Endothelial cell of umbilical vein (primary cell): Measurements from ENCODE around the gene ENTR1. TPM values are rescaled to one million over a fixed set of nuclear protein-coding genes. Genes with fewer than 3 reads are reported as not detected.

Experiments used
- BruUV-seq: library from RNA; stranded (reverse); fragments of 400-500 nt; replicated peaks from 2 replicates; lab custom pipeline; 2021; lab: Mats Ljungman, UMichigan
- CTCF ChIA-PET: fragments of 300-600, 350-600 bp; sonication (Branson Sonifier 250); formaldehyde crosslinking; loops from one replicate; lab custom pipeline; 2021; ENCODE audit warnings: antibody characterized with exemption, inconsistent platforms; lab: Charles Lee
- POLR2A ChIA-PET: fragments of 300-600, 350-600 bp; sonication (Branson Sonifier 250); formaldehyde crosslinking; loops from one replicate; lab custom pipeline; 2021; ENCODE audit warnings: antibody characterized with exemption, inconsistent platforms; lab: Charles Lee
- DNase-seq: peaks from one replicate; pipeline ENCODE4 v3.0.0-alpha.2; 2011; ENCODE audit warnings: low read depth, low spot score
- FAIRE-seq: peaks from 2 replicates; lab custom pipeline; 2011; peaks lifted over from hg19 to GRCh38; lab: Jason Lieb, UNC
- H2AFZ ChIP-seq: 2 replicates; pipeline ENCODE4 v1.6.0; 2012; ENCODE audit warnings: low read depth, low read length, control low read depth, inconsistent platforms
- H3K27ac ChIP-seq: 2 replicates; pipeline ENCODE4 v1.5.1; 2011; ENCODE audit warnings: low read depth, mild to moderate bottlenecking, control low read depth, low read length, moderate library complexity; ENCODE audit not compliant: insufficient read depth
- H3K27me3 ChIP-seq, 2 experiments: 2 replicates each; pipeline versions ENCODE4 v1.6.0 to v1.6.1; 2011; ENCODE audit warnings: low read length in 2 of 2, mixed read lengths in 1 of 2; ENCODE audit not compliant: control insufficient read depth in 2 of 2, insufficient read depth in 2 of 2
- H3K36me3 ChIP-seq, 2 experiments: 2 replicates in 1 of 2; 3 replicates in 1 of 2; pipeline ENCODE4 v1.5.1; 2011; ENCODE audit warnings: low read length in 2 of 2, mild to moderate bottlenecking in 1 of 2, moderate library complexity in 1 of 2; ENCODE audit not compliant: control insufficient read depth in 2 of 2, insufficient read depth in 2 of 2; ENCODE audit errors: extremely low read depth in 1 of 2
- H3K4me1 ChIP-seq: 3 replicates; pipeline ENCODE4 v1.5.1; 2011; ENCODE audit warnings: mild to moderate bottlenecking, low read length; ENCODE audit not compliant: control insufficient read depth, insufficient read depth; ENCODE audit errors: extremely low read depth
- H3K4me2 ChIP-seq: 2 replicates; pipeline ENCODE4 v1.6.1; 2011; ENCODE audit warnings: low read length, control low read depth, mixed read lengths; ENCODE audit not compliant: insufficient read depth
- H3K4me3 ChIP-seq, 3 experiments: fragments of 200-600 bp in 1 of 3; sonication (generic), shearing (Covaris generic) in 1 of 3; replicated peaks in 1 of 3; 2 replicates each; pipeline ENCODE4 v1.5.1; 2011 to 2016; ENCODE audit warnings: control low read depth in 3 of 3, low read length in 3 of 3, mild to moderate bottlenecking in 2 of 3, inconsistent platforms in 1 of 3, low read depth in 1 of 3, moderate library complexity in 1 of 3; ENCODE audit not compliant: insufficient read depth in 1 of 3
- H3K79me2 ChIP-seq: 2 replicates; pipeline ENCODE4 v1.6.0; 2012; ENCODE audit warnings: low read length, inconsistent platforms; ENCODE audit not compliant: control insufficient read depth, insufficient read depth
- H3K9ac ChIP-seq: replicated peaks from 2 replicates; pipeline ENCODE3; 2011; ENCODE audit warnings: low read length, control low read depth; ENCODE audit not compliant: insufficient read depth; ENCODE audit errors: extremely low read depth
- H3K9me1 ChIP-seq: replicated peaks from 3 replicates; pipeline ENCODE4 v1.6.0; 2011; ENCODE audit warnings: mild to moderate bottlenecking, low read length; ENCODE audit not compliant: control insufficient read depth, insufficient read depth; ENCODE audit errors: extremely low read depth
- H3K9me3 ChIP-seq: replicated peaks from 2 replicates; pipeline ENCODE4 v1.5.1; 2012; ENCODE audit warnings: low read length, inconsistent platforms; ENCODE audit not compliant: control insufficient read depth, insufficient read depth
- H4K20me1 ChIP-seq: replicated peaks from 2 replicates; pipeline ENCODE3; 2011; ENCODE audit warnings: mild to moderate bottlenecking, low read length; ENCODE audit not compliant: control insufficient read depth, insufficient read depth; ENCODE audit errors: extremely low read depth
- EZH2 ChIP-seq: IDR thresholded peaks from 2 replicates; pipeline ENCODE4 v1.6.1; 2012; ENCODE audit warnings: borderline replicate concordance, low read depth, mild to moderate bottlenecking, moderate library complexity, low read length, inconsistent platforms; ENCODE audit not compliant: severe bottlenecking
- FOS ChIP-seq: IDR thresholded peaks from 2 replicates; pipeline ENCODE4 v1.6.1; 2011; ENCODE audit warnings: mild to moderate bottlenecking, low read length, moderate library complexity, borderline replicate concordance; ENCODE audit not compliant: insufficient read depth
- GATA2 ChIP-seq: IDR thresholded peaks from 2 replicates; pipeline ENCODE4 v1.7.0; 2011; ENCODE audit warnings: low read depth, mild to moderate bottlenecking, moderate library complexity, mixed read lengths, low read length; ENCODE audit not compliant: insufficient read length, insufficient read depth
- JUN ChIP-seq: IDR thresholded peaks from 2 replicates; pipeline ENCODE4 v1.6.1; 2011; ENCODE audit warnings: borderline replicate concordance, low read depth; ENCODE audit not compliant: insufficient read length, insufficient read depth
- MYC ChIP-seq: IDR thresholded peaks from one replicate; pipeline ENCODE4 v1.6.1; 2011; ENCODE audit warnings: mild to moderate bottlenecking, low read depth, low read length
- POLR2A ChIP-seq: IDR thresholded peaks from 2 replicates; pipeline ENCODE4 v1.6.1; 2012; ENCODE audit warnings: low read depth, mild to moderate bottlenecking, control low read depth, low read length
- POLR2AphosphoS5 ChIP-seq: IDR thresholded peaks from 2 replicates; pipeline ENCODE4 v1.6.1; 2012; ENCODE audit warnings: low read depth, mild to moderate bottlenecking, control low read depth, low read length, moderate library complexity; ENCODE audit not compliant: insufficient read depth
- dilution Hi-C: fragments of 300-500 bp; cut with MboI; formaldehyde crosslinking; loops from one replicate; pipeline ENCODE4 v1.15.0; 2019; ENCODE audit warnings: low sequenced_read_pairs; ENCODE audit not compliant: extremely low pct_ligation_motif_present
- intact Hi-C: fragments of 100-400 bp; cut with micrococcal nuclease; formaldehyde crosslinking; loops from one replicate; pipeline ENCODE4 v1.10.0; 2022
- polyA plus RNA-seq, 4 experiments: library from polyadenylated mRNA; depleted of rRNA in 3 of 4; stranded (reverse) in 3 of 4; unstranded in 1 of 4; fragments of >200 nt; gene quantifications; 2 replicates each; pipeline versions ENCODE4 v1.2.1 to v1.2.3, GENCODE V29; 2011 to 2012; ENCODE audit warnings: missing spikeins in 1 of 4
- total RNA-seq: library from RNA; stranded (reverse); gene quantifications from 2 replicates; pipeline ENCODE4 v1.2.3, GENCODE V29; 2021
- TF ChIP-seq, protein P1 (sequence below): IDR thresholded peaks from 2 replicates; pipeline ENCODE4 v1.6.1; 2011; ENCODE audit not compliant: insufficient read depth, insufficient read length
- TF ChIP-seq, protein P2 (sequence below), 2 donors: IDR thresholded peaks; 1 replicate in 1 of 2; 2 replicates in 1 of 2; pipeline ENCODE4 v1.5.1; 2011; ENCODE audit warnings: low read length in 2 of 2, mild to moderate bottlenecking in 2 of 2, moderate library complexity in 2 of 2, control low read depth in 1 of 2, inconsistent platforms in 1 of 2, low read depth in 1 of 2; ENCODE audit not compliant: insufficient read depth in 1 of 2; ENCODE audit errors: extremely low read depth in 1 of 2

Gene ENTR1
- total and polyA plus RNA-seq, 2 donors (not counting 3 experiments of a cell fraction or from before 2014, with no cell fraction given): 36.0 to 61.6 TPM

- Histone ChIP-seq H3K27ac (no peak overlapping the region), H3K79me2 (peaks cover 22% of the 10 kb centered on the region), H3K4me3 (no peak overlapping the region), H3K27me3 (no peaks in the 10 kb centered on the region), H2AFZ (no peak overlapping the region), H3K4me2 (no peak overlapping the region), H3K9me3 (no peaks in the 10 kb centered on the region), H4K20me1 (no peaks in the 10 kb centered on the region), H3K9me1 (no peaks in the 10 kb centered on the region), H3K36me3 (peaks cover 7 to 61% of the 10 kb centered on the region in 2 experiments), H3K9ac (no peak overlapping the region), H3K4me1 (peaks cover 6% of the 10 kb centered on the region)
- dilution Hi-C loops (no loop called here), intact Hi-C loops (no loop called here)
- FAIRE-seq (no peak), DNase-seq (no peak)
- CTCF ChIA-PET: no interaction called here
- TF ChIP-seq GATA2 (no peak), FOS (no peak), MYC (no peak), POLR2AphosphoS5 (no peak), EZH2 (no peak), POLR2A (no peak), JUN (no peak)
- TF ChIP-seq, protein P1, sequence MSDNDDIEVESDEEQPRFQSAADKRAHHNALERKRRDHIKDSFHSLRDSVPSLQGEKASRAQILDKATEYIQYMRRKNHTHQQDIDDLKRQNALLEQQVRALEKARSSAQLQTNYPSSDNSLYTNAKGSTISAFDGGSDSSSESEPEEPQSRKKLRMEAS: no peak
- TF ChIP-seq, protein P2, sequence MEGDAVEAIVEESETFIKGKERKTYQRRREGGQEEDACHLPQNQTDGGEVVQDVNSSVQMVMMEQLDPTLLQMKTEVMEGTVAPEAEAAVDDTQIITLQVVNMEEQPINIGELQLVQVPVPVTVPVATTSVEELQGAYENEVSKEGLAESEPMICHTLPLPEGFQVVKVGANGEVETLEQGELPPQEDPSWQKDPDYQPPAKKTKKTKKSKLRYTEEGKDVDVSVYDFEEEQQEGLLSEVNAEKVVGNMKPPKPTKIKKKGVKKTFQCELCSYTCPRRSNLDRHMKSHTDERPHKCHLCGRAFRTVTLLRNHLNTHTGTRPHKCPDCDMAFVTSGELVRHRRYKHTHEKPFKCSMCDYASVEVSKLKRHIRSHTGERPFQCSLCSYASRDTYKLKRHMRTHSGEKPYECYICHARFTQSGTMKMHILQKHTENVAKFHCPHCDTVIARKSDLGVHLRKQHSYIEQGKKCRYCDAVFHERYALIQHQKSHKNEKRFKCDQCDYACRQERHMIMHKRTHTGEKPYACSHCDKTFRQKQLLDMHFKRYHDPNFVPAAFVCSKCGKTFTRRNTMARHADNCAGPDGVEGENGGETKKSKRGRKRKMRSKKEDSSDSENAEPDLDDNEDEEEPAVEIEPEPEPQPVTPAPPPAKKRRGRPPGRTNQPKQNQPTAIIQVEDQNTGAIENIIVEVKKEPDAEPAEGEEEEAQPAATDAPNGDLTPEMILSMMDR (IDR thresholded peaks at IDR 0.05; ENCODE audit: extremely low read depth in 1 of 2, insufficient read depth in 1 of 2, low read depth in 1 of 2, low read length in 2 of 2): no peak
- no TSS peak for BruUV-seq
- POLR2A ChIA-PET: no interaction called here
These were observed 15.4 kb downstream of the ENTR1 start for GRCh38 chr9:136395020-136395340.
